PC-9 (cell line): ENCODE data around the gene KIAA0513. TPM values are rescaled to one million over a fixed set of nuclear protein-coding genes. Genes with fewer than 3 reads are reported as not detected.

Experiments used
- BruUV-seq: library from RNA; stranded (reverse); fragments of 400-500 nt; replicated peaks from 2 replicates; lab custom pipeline; 2021; lab: Mats Ljungman, UMichigan
- CTCF ChIA-PET: fragments of 300-600 bp; sonication (Branson Sonifier 250); formaldehyde crosslinking; loops from one replicate; lab custom pipeline; 2022; ENCODE audit warnings: antibody characterized with exemption; lab: Charles Lee
- POLR2A ChIA-PET: fragments of 300-600 bp; sonication (Branson Sonifier 250); formaldehyde crosslinking; loops from one replicate; lab custom pipeline; 2022; ENCODE audit warnings: antibody characterized with exemption; ENCODE audit not compliant: unreplicated experiment; lab: Charles Lee
- DNase-seq, 2 experiments: peaks; one replicate each; pipeline versions ENCODE4 v3.0.0 to v3.0.0-alpha.2; 2015 to 2022; ENCODE audit warnings: mixed read lengths in 1 of 2
- H2AFZ ChIP-seq: fragments of 200-600 bp; sonication (generic); 2 replicates; pipeline ENCODE4 v1.8.1; 2017; ENCODE audit warnings: antibody characterized with exemption
- H3F3A ChIP-seq: fragments of 200-600 bp; sonication (generic); 2 replicates; pipeline ENCODE4 v1.8.1; 2017; ENCODE audit warnings: antibody characterized with exemption, mild to moderate bottlenecking, low read depth; ENCODE audit not compliant: insufficient read depth
- H3K27ac ChIP-seq: fragments of 200-600 bp; sonication (generic); 2 replicates; pipeline ENCODE4 v1.6.1; 2016; ENCODE audit warnings: mixed run types
- H3K27me3 ChIP-seq: fragments of 200-600 bp; sonication (generic); 2 replicates; pipeline ENCODE4 v1.6.1; 2016; ENCODE audit warnings: low read depth, mixed run types; ENCODE audit not compliant: insufficient read depth
- H3K36me3 ChIP-seq: fragments of 200-600 bp; sonication (generic); 2 replicates; pipeline ENCODE4 v1.6.1; 2016; ENCODE audit warnings: low read depth, mixed run types
- H3K4me1 ChIP-seq: fragments of 200-600 bp; sonication (generic); replicated peaks from 2 replicates; pipeline ENCODE4 v1.6.1; 2016; ENCODE audit warnings: mixed run types; ENCODE audit not compliant: insufficient read depth
- H3K4me2 ChIP-seq: fragments of 200-600 bp; sonication (generic); 2 replicates; pipeline ENCODE4 v1.6.1; 2017; ENCODE audit warnings: mixed run types
- H3K4me3 ChIP-seq: fragments of 200-600 bp; sonication (generic); 2 replicates; pipeline ENCODE4 v1.6.1; 2016; ENCODE audit warnings: mixed run types
- H3K79me2 ChIP-seq: fragments of 200-600 bp; sonication (generic); 2 replicates; pipeline ENCODE4 v1.6.1; 2017; ENCODE audit warnings: low read depth, mixed run types
- H3K9me2 ChIP-seq: fragments of 200-600 bp; sonication (generic); 2 replicates; pipeline ENCODE4 v1.8.1; 2017; ENCODE audit warnings: mild to moderate bottlenecking; ENCODE audit not compliant: insufficient read depth
- H3K9me3 ChIP-seq: fragments of 200-600 bp; sonication (generic); 2 replicates; pipeline ENCODE4 v1.8.1; 2016; ENCODE audit warnings: low read depth; ENCODE audit not compliant: insufficient read depth
- H4K20me1 ChIP-seq: fragments of 200-600 bp; sonication (generic); 2 replicates; pipeline ENCODE4 v1.8.1; 2017; ENCODE audit not compliant: insufficient read depth
- CTCF ChIP-seq: fragments of 200-600 bp; sonication (generic); conservative IDR thresholded peaks from 2 replicates; pipeline ENCODE4 v1.6.1; 2017; ENCODE audit warnings: mixed run types, antibody characterized with exemption, mild to moderate bottlenecking, moderate library complexity
- EZH2 ChIP-seq: fragments of 200-600 bp; sonication (generic); IDR thresholded peaks from 2 replicates; pipeline ENCODE4 v1.8.0; 2017; ENCODE audit warnings: antibody characterized with exemption, low read depth
- intact Hi-C: fragments of 100-400 bp; cut with micrococcal nuclease; formaldehyde crosslinking; loops from one replicate; pipeline ENCODE4 v1.10.0; 2022; ENCODE audit not compliant: unreplicated experiment
- total RNA-seq: library from RNA; stranded (reverse); gene quantifications from 2 replicates; pipeline ENCODE4 v1.2.3, GENCODE V29; 2021

KIAA0513 gene
- total RNA-seq, 1 experiment from 2014 or later = 4.3 TPM

- no TSS peak for BruUV-seq
- Histone ChIP-seq H3K27ac (no peak overlapping the region), H3K36me3 (no peaks in the 10 kb centered on the region), H3K27me3 (peaks cover 62% of the 10 kb centered on the region), H2AFZ (no peak overlapping the region), H3K4me3 (no peak overlapping the region), H3K4me2 (no peak overlapping the region), H4K20me1 (no peaks in the 10 kb centered on the region), H3F3A (no peaks in the 10 kb centered on the region), H3K9me2 (no peaks in the 10 kb centered on the region), H3K79me2 (no peaks in the 10 kb centered on the region), H3K9me3 (no peaks in the 10 kb centered on the region), H3K4me1 (no peaks in the 10 kb centered on the region)
- intact Hi-C loops = no loop called here
- TF ChIP-seq CTCF = no peak
- no peak for TF ChIP-seq EZH2
- DNase-seq = no peak
- ChIA-PET POLR2A (no interaction called here), CTCF (no interaction called here)
Observed at GRCh38 chr16:85094812-85095211, 67.2 kb downstream of the KIAA0513 start.

GRCh38 chr16:85096921-85097320 is 69.3 kb downstream of the KIAA0513 start:
- no peaks in the 10 kb centered on the region for H3K9me2 ChIP-seq
- H3K36me3 ChIP-seq = no peaks in the 10 kb centered on the region
- H3F3A ChIP-seq = no peaks in the 10 kb centered on the region
- no peak overlapping the region for H3K27ac ChIP-seq
- no peaks in the 10 kb centered on the region for H3K4me1 ChIP-seq
- H3K9me3 ChIP-seq = no peaks in the 10 kb centered on the region
- no peak overlapping the region for H3K4me3 ChIP-seq
- H3K27me3 ChIP-seq = peaks cover 53% of the 10 kb centered on the region
- intact Hi-C loops = no loop called here
- no peak overlapping the region for H3K4me2 ChIP-seq
- H2AFZ ChIP-seq = no peak overlapping the region
- no peaks in the 10 kb centered on the region for H3K79me2 ChIP-seq
- CTCF ChIA-PET = no interaction called here
- no peak for DNase-seq
- H4K20me1 ChIP-seq = no peaks in the 10 kb centered on the region
- POLR2A ChIA-PET = no interaction called here
- TF ChIP-seq EZH2 (no peak), CTCF (no peak)
- BruUV-seq = no TSS peak

GRCh38 chr16:85098565-85098964 is 71.0 kb downstream of the KIAA0513 start:
- CTCF ChIA-PET = no interaction called here

More at GRCh38 chr16:85098565-85098964, 71.0 kb downstream of the KIAA0513 start:
- POLR2A ChIA-PET = no interaction called here
- H3K36me3 ChIP-seq = no peaks in the 10 kb centered on the region
- BruUV-seq = no TSS peak
- H3K9me3 ChIP-seq = no peaks in the 10 kb centered on the region
- no peak overlapping the region for H3K27ac ChIP-seq
- H3K4me3 ChIP-seq = no peak overlapping the region
- H2AFZ ChIP-seq = no peak overlapping the region
- H4K20me1 ChIP-seq = no peaks in the 10 kb centered on the region
- no peak for DNase-seq
- H3K27me3 ChIP-seq = peaks cover 49% of the 10 kb centered on the region
- no peaks in the 10 kb centered on the region for H3F3A ChIP-seq
- intact Hi-C loops = no loop called here
- TF ChIP-seq EZH2 (no peak), CTCF (no peak)
- no peaks in the 10 kb centered on the region for H3K9me2 ChIP-seq
- H3K4me2 ChIP-seq = no peak overlapping the region
- no peaks in the 10 kb centered on the region for H3K4me1 ChIP-seq
- no peaks in the 10 kb centered on the region for H3K79me2 ChIP-seq
